KBM-7 (cell line): ENCODE results near the gene TET1.
"Not testable (repeated sequence)": the region's sequence is repeated elsewhere in the genome, so short reads cannot be mapped to it uniquely, and the experiment has no call there.

Experiments
- DNase-seq: peaks from one replicate; pipeline ENCODE4 v3.0.0-alpha.2; 2015
- in situ Hi-C: fragments of 300-500 bp; cut with MboI; formaldehyde crosslinking; loops from 2 replicates; pipeline ENCODE4 v1.14.3; 2020; ENCODE audit warnings: low sequenced_read_pairs, low pct_unique_long_range_greater_than_20kb, mixed read lengths

Gene TET1

GRCh38 chr10:68740676-68741075 is 180.5 kb downstream of the TET1 start:
- DNase-seq, in situ Hi-C loops: not testable (repeated sequence)

- in situ Hi-C loops: no loop called here
- no peak for DNase-seq
Observed at GRCh38 chr10:68742397-68742796, 182.3 kb downstream of the TET1 start.
